Measurements from ENCODE around the gene FLT4. TPM values are rescaled to one million over a fixed set of nuclear protein-coding genes. Genes with fewer than 3 reads are reported as not detected.

Gene FLT4
- polyA plus RNA-seq, 1 donor (not counting 4 experiments of a cell fraction or from before 2014, with no cell fraction given): not detected

- Histone ChIP-seq H3K79me2 (ENCODE audit: control insufficient read depth, insufficient read depth, low read length) (no peaks in the 10 kb centered on the region), H3K4me3 (ENCODE audit: control insufficient read depth in 2 of 3, extremely low read depth in 1 of 3, insufficient read depth in 2 of 3, low read depth in 1 of 3, low read length in 3 of 3) (no peak overlapping the region), H3K4me2 (ENCODE audit: control insufficient read depth, extremely low read depth, insufficient read depth, low read depth, low read length) (no peak overlapping the region), H4K20me1 (ENCODE audit: control insufficient read depth, extremely low read depth, insufficient read depth, low read length) (no peaks in the 10 kb centered on the region), H3K4me1 (ENCODE audit: control insufficient read depth, extremely low read depth, insufficient read depth, low read length) (no peaks in the 10 kb centered on the region), H3K27me3 (ENCODE audit: control insufficient read depth, extremely low read depth, insufficient read depth, low read length) (peaks cover 13% of the 10 kb centered on the region), H3K9ac (ENCODE audit: control insufficient read depth, extremely low read depth, insufficient read depth, low read length) (no peak overlapping the region), H3K9me3 (ENCODE audit: control insufficient read depth, low read depth, low read length) (no peaks in the 10 kb centered on the region), H3K9me1 (ENCODE audit: control insufficient read depth, extremely low read depth, insufficient read depth, low read length) (no peaks in the 10 kb centered on the region), H3K36me3 (ENCODE audit: control insufficient read depth in 2 of 2, extremely low read depth in 1 of 2, insufficient read depth in 2 of 2, low read length in 2 of 2) (no peaks in the 10 kb centered on the region), H2AFZ (ENCODE audit: control insufficient read depth, low read length) (no peak overlapping the region), H3K27ac (ENCODE audit: control insufficient read depth, insufficient read depth, low read length) (no peak overlapping the region)
- TF ChIP-seq CTCF (optimal IDR thresholded peaks at IDR 0.05 in 1 of 3, IDR thresholded peaks at IDR 0.05 in 1 of 3, conservative IDR thresholded peaks at IDR 0.05 in 1 of 3; ENCODE audit: extremely low read depth in 1 of 3, insufficient read depth in 2 of 3, low read length in 3 of 3) (peak; percentile 60 to 89 (median 68)), EZH2 (IDR thresholded peaks at IDR 0.05; ENCODE audit: low read length) (no peak)
- dilution Hi-C loops (cut with MboI; ENCODE audit: extremely low pct_ligation_motif_present, low sequenced_read_pairs): no loop called here
- DNase-seq (ENCODE audit: low read depth, low spot score) (peak; percentile 11), FAIRE-seq (no peak)
These were observed 21.4 kb upstream of the FLT4 start for GRCh38 chr5:180670586-180671359.

- no peak overlapping the region for H3K9ac ChIP-seq (ENCODE audit: control insufficient read depth, extremely low read depth, insufficient read depth, low read length)
- no peaks in the 10 kb centered on the region for H3K9me3 ChIP-seq (ENCODE audit: control insufficient read depth, low read depth, low read length)
- H3K4me1 ChIP-seq (ENCODE audit: control insufficient read depth, extremely low read depth, insufficient read depth, low read length): no peaks in the 10 kb centered on the region
- DNase-seq (ENCODE audit: low read depth, low spot score) (no peak), FAIRE-seq (no peak)
- H4K20me1 ChIP-seq (ENCODE audit: control insufficient read depth, extremely low read depth, insufficient read depth, low read length): no peaks in the 10 kb centered on the region
- H3K79me2 ChIP-seq (ENCODE audit: control insufficient read depth, insufficient read depth, low read length): no peaks in the 10 kb centered on the region
- H3K4me3 ChIP-seq (ENCODE audit: control insufficient read depth in 2 of 3, extremely low read depth in 1 of 3, insufficient read depth in 2 of 3, low read depth in 1 of 3, low read length in 3 of 3): no peak overlapping the region
- dilution Hi-C loops (cut with MboI; ENCODE audit: extremely low pct_ligation_motif_present, low sequenced_read_pairs): no loop called here
- no peak overlapping the region for H3K4me2 ChIP-seq (ENCODE audit: control insufficient read depth, extremely low read depth, insufficient read depth, low read depth, low read length)
- H3K27ac ChIP-seq (ENCODE audit: control insufficient read depth, insufficient read depth, low read length): no peak overlapping the region
- H3K9me1 ChIP-seq (ENCODE audit: control insufficient read depth, extremely low read depth, insufficient read depth, low read length): no peaks in the 10 kb centered on the region
- H3K36me3 ChIP-seq (ENCODE audit: control insufficient read depth in 2 of 2, extremely low read depth in 1 of 2, insufficient read depth in 2 of 2, low read length in 2 of 2): no peaks in the 10 kb centered on the region
- TF ChIP-seq CTCF (optimal IDR thresholded peaks at IDR 0.05 in 1 of 3, IDR thresholded peaks at IDR 0.05 in 1 of 3, conservative IDR thresholded peaks at IDR 0.05 in 1 of 3; ENCODE audit: extremely low read depth in 1 of 3, insufficient read depth in 2 of 3, low read length in 3 of 3) (no peak), EZH2 (IDR thresholded peaks at IDR 0.05; ENCODE audit: low read length) (no peak)
- H2AFZ ChIP-seq (ENCODE audit: control insufficient read depth, low read length): no peak overlapping the region
- peaks cover 13% of the 10 kb centered on the region for H3K27me3 ChIP-seq (ENCODE audit: control insufficient read depth, extremely low read depth, insufficient read depth, low read length)
These were observed 20.8 kb upstream of the FLT4 start for GRCh38 chr5:180670157-180670556.
